RWPE1 (cell line): ENCODE data around the gene KCNA3.

ENCODE experiments used
- CTCF ChIA-PET: fragments of 350-600 bp; sonication (Branson Sonifier 250); formaldehyde crosslinking; extraction: SDS; loops from one replicate; lab custom pipeline; 2021; lab: Yijun Ruan, JAX
- POLR2A ChIA-PET: fragments of 400-600 bp; formaldehyde crosslinking; extraction: SDS; loops from one replicate; lab custom pipeline; 2020; ENCODE audit warnings: antibody characterized with exemption; ENCODE audit not compliant: low non-redundant PET; lab: Yijun Ruan, JAX
- DNase-seq: peaks from one replicate; pipeline ENCODE4 v3.0.0; 2012; ENCODE audit warnings: low spot score
- H3K27ac ChIP-seq: fragments of 450-650 bp; 2 replicates; pipeline ENCODE4 v1.5.1; 2017
- TF ChIP-seq, protein P1 (sequence below): fragments of 450-650 bp; conservative IDR thresholded peaks from 2 replicates; pipeline ENCODE4 v1.5.1; 2017; ENCODE audit warnings: low read depth, mild to moderate bottlenecking

Gene KCNA3

DNA sequence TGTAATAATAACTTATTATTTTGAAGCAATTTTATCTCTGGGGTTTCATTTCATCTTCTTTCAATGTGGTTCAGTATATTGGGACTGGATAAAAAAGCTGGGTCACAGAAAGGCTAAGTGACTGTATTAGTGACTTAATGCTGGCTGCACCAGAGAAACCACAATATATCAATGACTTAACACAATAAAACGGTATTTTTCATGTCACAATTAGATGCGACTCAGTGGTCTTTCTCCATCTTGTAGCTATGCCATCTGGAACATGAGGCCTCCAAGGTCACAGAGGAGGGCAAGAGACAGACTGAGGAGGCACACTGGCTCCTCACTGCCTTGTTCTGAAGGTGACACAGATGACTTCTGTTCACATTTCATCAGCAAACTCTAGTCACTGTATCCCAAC lies 26.0 kb upstream of the KCNA3 start:
- TF ChIP-seq, protein P1, sequence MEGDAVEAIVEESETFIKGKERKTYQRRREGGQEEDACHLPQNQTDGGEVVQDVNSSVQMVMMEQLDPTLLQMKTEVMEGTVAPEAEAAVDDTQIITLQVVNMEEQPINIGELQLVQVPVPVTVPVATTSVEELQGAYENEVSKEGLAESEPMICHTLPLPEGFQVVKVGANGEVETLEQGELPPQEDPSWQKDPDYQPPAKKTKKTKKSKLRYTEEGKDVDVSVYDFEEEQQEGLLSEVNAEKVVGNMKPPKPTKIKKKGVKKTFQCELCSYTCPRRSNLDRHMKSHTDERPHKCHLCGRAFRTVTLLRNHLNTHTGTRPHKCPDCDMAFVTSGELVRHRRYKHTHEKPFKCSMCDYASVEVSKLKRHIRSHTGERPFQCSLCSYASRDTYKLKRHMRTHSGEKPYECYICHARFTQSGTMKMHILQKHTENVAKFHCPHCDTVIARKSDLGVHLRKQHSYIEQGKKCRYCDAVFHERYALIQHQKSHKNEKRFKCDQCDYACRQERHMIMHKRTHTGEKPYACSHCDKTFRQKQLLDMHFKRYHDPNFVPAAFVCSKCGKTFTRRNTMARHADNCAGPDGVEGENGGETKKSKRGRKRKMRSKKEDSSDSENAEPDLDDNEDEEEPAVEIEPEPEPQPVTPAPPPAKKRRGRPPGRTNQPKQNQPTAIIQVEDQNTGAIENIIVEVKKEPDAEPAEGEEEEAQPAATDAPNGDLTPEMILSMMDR: no peak
- ChIA-PET CTCF (no interaction called here), POLR2A (no interaction called here)
- H3K27ac ChIP-seq: no peak overlapping the region
- DNase-seq: no peak

DNA sequence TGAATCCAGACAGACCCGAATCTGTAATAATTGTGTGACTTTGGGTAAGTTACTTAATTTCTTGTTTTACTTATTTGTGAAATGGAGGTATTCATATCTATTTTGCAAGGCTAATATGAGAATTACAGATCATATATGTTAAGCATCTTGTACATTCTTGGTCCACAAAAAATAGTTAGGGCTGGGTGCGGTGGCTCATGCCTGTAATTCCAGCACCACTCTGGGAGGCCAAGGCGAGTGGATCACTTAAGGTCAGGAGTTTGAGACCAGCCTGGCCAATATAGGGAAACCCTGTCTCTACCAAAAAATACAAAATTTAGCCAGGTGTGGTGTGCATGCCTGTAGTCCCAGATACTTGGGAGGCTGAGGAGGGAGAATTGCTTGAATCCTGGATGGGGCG lies 22.9 kb upstream of the KCNA3 start:
- DNase-seq: no peak
- CTCF ChIA-PET: no interaction called here
- POLR2A ChIA-PET: no interaction called here
- no peak overlapping the region for H3K27ac ChIP-seq
- TF ChIP-seq, protein P1: no peak

DNA sequence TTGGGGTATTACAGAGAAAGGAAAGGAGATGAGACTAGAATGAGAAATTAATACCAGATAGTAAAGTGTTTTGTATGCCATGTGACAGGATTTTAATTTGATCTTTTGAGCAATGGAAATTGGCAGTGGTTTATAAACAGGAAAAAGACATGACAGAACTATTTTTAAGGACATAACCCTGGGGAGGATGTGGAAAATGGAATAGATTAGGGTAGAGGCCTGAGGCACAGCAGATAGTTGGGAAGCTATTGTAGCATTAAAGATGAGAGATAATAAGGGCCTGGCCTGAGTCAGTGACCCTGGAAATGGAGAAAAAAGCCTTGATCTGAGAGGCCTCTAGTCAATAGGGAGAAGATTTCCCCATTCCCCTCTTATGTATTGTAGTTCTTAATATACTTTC lies 22.1 kb upstream of the KCNA3 start:
- TF ChIP-seq, protein P1: no peak
- CTCF ChIA-PET: no interaction called here
- no peak overlapping the region for H3K27ac ChIP-seq
- POLR2A ChIA-PET: no interaction called here
- no peak for DNase-seq

DNA sequence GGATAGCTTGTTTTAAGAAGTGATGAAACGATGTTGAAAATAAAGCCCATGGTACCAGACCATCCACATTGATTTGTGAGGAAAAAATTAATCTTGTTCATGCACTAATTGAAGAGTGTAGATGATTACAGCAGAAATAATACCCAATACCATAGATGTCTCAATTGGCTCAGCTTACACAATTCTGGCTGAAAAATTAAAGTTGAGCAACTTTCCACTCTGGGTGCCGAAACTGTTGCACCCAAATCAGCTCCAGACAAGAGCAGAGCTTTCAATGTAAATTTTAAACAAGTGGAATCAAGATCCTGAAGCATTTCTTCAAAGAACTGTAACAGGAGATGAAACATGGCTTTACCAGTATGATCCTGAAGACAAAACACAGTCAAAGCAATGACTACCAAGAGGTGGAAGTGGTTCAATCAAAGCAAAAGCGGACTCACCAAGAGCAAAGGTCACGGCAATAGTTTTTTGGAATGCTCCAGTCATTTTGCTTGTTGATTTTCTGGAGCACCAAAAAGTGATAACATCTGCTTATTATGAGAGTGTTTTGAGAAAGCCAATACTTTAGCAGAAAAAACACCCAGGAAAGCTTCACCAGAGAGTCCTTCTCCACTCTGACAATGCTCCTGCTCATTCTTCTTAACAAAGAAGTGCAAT lies 16.1 kb upstream of the KCNA3 start:
- ChIA-PET POLR2A (no interaction called here), CTCF (interaction anchor here (1.5 kb wide), 1 partner anchor 195 kb away, joined by 3 read pairs; no protein-coding TSS in a partner anchor)
- no peak overlapping the region for H3K27ac ChIP-seq
- TF ChIP-seq, protein P1: no peak
- DNase-seq: no peak

GRCh38 chr1:110689868-110690267 lies 15.1 kb upstream of the KCNA3 start:
- H3K27ac ChIP-seq: no peak overlapping the region
- TF ChIP-seq, protein P1: no peak
- POLR2A ChIA-PET: no interaction called here
- no peak for DNase-seq
- CTCF ChIA-PET: no interaction called here

DNA sequence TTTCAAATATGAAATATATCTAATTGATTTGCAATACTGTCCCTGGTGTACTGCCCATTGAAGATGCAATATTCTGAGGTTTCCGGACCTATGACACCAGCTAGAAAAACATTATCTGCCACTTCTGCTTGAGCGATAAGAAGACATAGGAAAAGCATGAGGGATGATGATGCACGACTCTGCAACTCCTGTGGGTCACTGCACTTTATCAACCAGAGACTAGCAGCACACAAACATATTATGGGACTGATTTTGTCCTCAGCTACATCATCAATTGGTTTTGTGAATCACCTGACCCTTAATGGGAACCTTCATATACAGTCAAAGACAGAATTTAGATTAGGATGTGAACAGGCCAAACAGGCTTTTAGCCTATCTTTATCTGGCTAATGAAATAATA lies 13.8 kb upstream of the KCNA3 start:
- TF ChIP-seq, protein P1: no peak
- DNase-seq: no peak
- POLR2A ChIA-PET: no interaction called here
- no peak overlapping the region for H3K27ac ChIP-seq
- CTCF ChIA-PET: no interaction called here
